ENCODE measurements around the gene DOC2A.
A peak's percentile ranks its signal among the peaks of the same experiment; 100 is the strongest.

The DOC2A gene

DNA sequence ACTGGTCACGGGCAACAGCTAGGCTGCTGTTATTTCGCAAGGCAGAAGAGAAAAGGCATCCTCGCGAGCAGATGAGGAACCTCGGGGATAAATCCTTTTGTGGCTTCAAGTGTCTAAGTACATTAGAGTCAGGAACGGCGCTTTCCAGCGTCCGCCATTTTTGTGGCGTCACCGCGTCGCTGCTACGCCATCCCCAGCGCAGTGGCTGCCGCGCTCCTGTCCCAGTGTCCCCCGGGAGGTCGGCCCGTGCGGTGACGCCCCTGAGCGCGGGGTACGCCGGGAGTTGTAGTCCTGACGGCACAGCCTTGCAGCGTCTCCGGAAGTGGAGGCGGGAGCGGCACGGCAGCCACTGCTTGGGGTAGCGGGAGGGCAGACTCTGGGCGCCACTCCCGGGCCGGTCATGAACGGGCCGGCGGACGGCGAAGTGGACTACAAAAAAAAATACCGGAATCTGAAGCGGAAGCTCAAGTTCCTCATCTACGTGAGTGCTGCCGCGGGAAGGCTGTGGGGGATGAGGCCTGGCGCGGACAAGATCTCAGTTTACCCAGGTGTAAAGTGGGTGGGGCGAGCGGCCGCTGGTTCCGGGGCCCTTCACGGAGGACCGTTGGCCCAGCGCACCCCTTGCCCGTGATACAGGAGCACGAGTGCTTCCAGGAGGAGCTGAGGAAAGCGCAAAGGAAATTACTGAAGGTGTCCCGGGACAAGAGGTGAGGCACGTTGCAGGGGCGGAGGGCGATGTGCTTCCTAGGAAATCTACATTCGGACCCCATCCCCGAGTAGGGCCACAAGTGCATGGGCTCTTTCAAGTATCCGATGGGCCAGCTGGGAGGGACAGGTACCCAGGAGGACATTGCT, 14.7 kb downstream of the DOC2A start, which contains the start of gene INO80E (continued):
- TF ChIP-seq SP3 (tag by site-specific recombination; IDR thresholded peaks at IDR 0.05) = peak; percentile 95
- TF ChIP-seq ZNF146 (tag by site-specific recombination; IDR thresholded peaks at IDR 0.05) = no peak; the same call in none of the 2 replicates
- TF ChIP-seq ZNF629 (tag by site-specific recombination; IDR thresholded peaks at IDR 0.05) = peak; percentile 99
- no peak; the same call in 1 of the 2 replicates for TF ChIP-seq ZNF623 (tag by site-specific recombination; IDR thresholded peaks at IDR 0.05)
- TF ChIP-seq, protein P1, sequence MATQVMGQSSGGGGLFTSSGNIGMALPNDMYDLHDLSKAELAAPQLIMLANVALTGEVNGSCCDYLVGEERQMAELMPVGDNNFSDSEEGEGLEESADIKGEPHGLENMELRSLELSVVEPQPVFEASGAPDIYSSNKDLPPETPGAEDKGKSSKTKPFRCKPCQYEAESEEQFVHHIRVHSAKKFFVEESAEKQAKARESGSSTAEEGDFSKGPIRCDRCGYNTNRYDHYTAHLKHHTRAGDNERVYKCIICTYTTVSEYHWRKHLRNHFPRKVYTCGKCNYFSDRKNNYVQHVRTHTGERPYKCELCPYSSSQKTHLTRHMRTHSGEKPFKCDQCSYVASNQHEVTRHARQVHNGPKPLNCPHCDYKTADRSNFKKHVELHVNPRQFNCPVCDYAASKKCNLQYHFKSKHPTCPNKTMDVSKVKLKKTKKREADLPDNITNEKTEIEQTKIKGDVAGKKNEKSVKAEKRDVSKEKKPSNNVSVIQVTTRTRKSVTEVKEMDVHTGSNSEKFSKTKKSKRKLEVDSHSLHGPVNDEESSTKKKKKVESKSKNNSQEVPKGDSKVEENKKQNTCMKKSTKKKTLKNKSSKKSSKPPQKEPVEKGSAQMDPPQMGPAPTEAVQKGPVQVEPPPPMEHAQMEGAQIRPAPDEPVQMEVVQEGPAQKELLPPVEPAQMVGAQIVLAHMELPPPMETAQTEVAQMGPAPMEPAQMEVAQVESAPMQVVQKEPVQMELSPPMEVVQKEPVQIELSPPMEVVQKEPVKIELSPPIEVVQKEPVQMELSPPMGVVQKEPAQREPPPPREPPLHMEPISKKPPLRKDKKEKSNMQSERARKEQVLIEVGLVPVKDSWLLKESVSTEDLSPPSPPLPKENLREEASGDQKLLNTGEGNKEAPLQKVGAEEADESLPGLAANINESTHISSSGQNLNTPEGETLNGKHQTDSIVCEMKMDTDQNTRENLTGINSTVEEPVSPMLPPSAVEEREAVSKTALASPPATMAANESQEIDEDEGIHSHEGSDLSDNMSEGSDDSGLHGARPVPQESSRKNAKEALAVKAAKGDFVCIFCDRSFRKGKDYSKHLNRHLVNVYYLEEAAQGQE (tag by site-specific recombination; IDR thresholded peaks at IDR 0.05) = peak; percentile 22; the same call in 1 of the 2 replicates
- 0 out of 2 replicates have a peak, but pooled peaks have one; percentile 32 for TF ChIP-seq ZNF16 (tag by site-specific recombination; IDR thresholded peaks at IDR 0.05; ENCODE audit: low read depth)
- TF ChIP-seq GLI4 (tag by site-specific recombination; IDR thresholded peaks at IDR 0.05) = no peak
- TF ChIP-seq, protein P2, sequence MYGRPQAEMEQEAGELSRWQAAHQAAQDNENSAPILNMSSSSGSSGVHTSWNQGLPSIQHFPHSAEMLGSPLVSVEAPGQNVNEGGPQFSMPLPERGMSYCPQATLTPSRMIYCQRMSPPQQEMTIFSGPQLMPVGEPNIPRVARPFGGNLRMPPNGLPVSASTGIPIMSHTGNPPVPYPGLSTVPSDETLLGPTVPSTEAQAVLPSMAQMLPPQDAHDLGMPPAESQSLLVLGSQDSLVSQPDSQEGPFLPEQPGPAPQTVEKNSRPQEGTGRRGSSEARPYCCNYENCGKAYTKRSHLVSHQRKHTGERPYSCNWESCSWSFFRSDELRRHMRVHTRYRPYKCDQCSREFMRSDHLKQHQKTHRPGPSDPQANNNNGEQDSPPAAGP (tag by site-specific recombination; IDR thresholded peaks at IDR 0.05) = no peak; the same call in 1 of the 2 replicates
- TF ChIP-seq ZNF416 (tag by site-specific recombination; IDR thresholded peaks at IDR 0.05) = no peak
- no peak for TF ChIP-seq ZNF555 (tag by site-specific recombination; conservative IDR thresholded peaks at IDR 0.05)
- TF ChIP-seq ZNF248 (tag by site-specific recombination; IDR thresholded peaks at IDR 0.05) = no peak
- TF ChIP-seq ZBTB44 (tag by site-specific recombination; IDR thresholded peaks at IDR 0.05) = peak; percentile 4; the same call in 1 of the 2 replicates
- no peak for TF ChIP-seq ZNF214 (tag by site-specific recombination; IDR thresholded peaks at IDR 0.05; ENCODE audit: borderline replicate concordance)
- no peak for TF ChIP-seq ZNF837 (tag by site-specific recombination; IDR thresholded peaks at IDR 0.05)
- TF ChIP-seq ZNF626 (tag by site-specific recombination; IDR thresholded peaks at IDR 0.05) = no peak
- TF ChIP-seq, protein P3, sequence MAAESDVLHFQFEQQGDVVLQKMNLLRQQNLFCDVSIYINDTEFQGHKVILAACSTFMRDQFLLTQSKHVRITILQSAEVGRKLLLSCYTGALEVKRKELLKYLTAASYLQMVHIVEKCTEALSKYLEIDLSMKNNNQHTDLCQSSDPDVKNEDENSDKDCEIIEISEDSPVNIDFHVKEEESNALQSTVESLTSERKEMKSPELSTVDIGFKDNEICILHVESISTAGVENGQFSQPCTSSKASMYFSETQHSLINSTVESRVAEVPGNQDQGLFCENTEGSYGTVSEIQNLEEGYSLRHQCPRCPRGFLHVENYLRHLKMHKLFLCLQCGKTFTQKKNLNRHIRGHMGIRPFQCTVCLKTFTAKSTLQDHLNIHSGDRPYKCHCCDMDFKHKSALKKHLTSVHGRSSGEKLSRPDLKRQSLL (tag by site-specific recombination; IDR thresholded peaks at IDR 0.05) = no peak
- no peak for TF ChIP-seq ZNF140 (tag by site-specific recombination; IDR thresholded peaks at IDR 0.05)
- TF ChIP-seq ZNF341 (tag by site-specific recombination; IDR thresholded peaks at IDR 0.05; ENCODE audit: low read depth) = peak; percentile 90
- TF ChIP-seq ZNF518A (tag by site-specific recombination; conservative IDR thresholded peaks at IDR 0.05; ENCODE audit: low read depth) = peak; percentile 35; the same call in 1 of the 2 replicates
- TF ChIP-seq, protein P4, sequence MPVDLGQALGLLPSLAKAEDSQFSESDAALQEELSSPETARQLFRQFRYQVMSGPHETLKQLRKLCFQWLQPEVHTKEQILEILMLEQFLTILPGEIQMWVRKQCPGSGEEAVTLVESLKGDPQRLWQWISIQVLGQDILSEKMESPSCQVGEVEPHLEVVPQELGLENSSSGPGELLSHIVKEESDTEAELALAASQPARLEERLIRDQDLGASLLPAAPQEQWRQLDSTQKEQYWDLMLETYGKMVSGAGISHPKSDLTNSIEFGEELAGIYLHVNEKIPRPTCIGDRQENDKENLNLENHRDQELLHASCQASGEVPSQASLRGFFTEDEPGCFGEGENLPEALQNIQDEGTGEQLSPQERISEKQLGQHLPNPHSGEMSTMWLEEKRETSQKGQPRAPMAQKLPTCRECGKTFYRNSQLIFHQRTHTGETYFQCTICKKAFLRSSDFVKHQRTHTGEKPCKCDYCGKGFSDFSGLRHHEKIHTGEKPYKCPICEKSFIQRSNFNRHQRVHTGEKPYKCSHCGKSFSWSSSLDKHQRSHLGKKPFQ (tag by site-specific recombination; IDR thresholded peaks at IDR 0.05) = no peak
- TF ChIP-seq, protein P5, sequence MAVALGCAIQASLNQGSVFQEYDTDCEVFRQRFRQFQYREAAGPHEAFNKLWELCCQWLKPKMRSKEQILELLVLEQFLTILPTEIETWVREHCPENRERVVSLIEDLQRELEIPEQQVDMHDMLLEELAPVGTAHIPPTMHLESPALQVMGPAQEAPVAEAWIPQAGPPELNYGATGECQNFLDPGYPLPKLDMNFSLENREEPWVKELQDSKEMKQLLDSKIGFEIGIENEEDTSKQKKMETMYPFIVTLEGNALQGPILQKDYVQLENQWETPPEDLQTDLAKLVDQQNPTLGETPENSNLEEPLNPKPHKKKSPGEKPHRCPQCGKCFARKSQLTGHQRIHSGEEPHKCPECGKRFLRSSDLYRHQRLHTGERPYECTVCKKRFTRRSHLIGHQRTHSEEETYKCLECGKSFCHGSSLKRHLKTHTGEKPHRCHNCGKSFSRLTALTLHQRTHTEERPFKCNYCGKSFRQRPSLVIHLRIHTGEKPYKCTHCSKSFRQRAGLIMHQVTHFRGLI (tag by site-specific recombination; IDR thresholded peaks at IDR 0.05) = 0 out of 2 replicates have a peak, but pooled peaks have one; percentile 3
- TF ChIP-seq KLF8 (tag by site-specific recombination; IDR thresholded peaks at IDR 0.05) = peak; percentile 91
